GM23338 (cell line): ENCODE results near the gene CHST14. TPM values are rescaled to one million over a fixed set of nuclear protein-coding genes. Genes with fewer than 3 reads are reported as not detected.

Experiments used
- ATAC-seq: fragments of 200-7000 bp; cut with Tn5 transposase; 3 replicates; pipeline ENCODE4 v1.9.1; 2020
- DNase-seq: peaks from one replicate; pipeline ENCODE4 v3.0.0-alpha.2; 2015; ENCODE audit warnings: low spot score
- H2AFZ ChIP-seq: fragments of 200-600 bp; sonication (generic); 2 replicates; pipeline ENCODE4 v1.8.0; 2016; ENCODE audit warnings: antibody characterized with exemption, mild to moderate bottlenecking, moderate library complexity
- H3F3A ChIP-seq: fragments of 200-600 bp; sonication (generic); replicated peaks from 2 replicates; pipeline ENCODE4 v1.8.0; 2017; ENCODE audit warnings: antibody characterized with exemption, mixed run types, low read depth
- H3K27ac ChIP-seq: fragments of 200-600 bp; sonication (generic); 2 replicates; pipeline ENCODE4 v1.6.1; 2016; ENCODE audit warnings: low read depth
- H3K27me3 ChIP-seq: fragments of 200-600 bp; sonication (generic); 2 replicates; pipeline ENCODE4 v1.8.0; 2016; ENCODE audit warnings: mild to moderate bottlenecking, mixed run types, moderate library complexity; ENCODE audit not compliant: insufficient read depth
- H3K36me3 ChIP-seq: fragments of 200-600 bp; sonication (generic); 2 replicates; pipeline ENCODE4 v1.8.0; 2016; ENCODE audit warnings: mild to moderate bottlenecking; ENCODE audit not compliant: insufficient read depth
- H3K4me1 ChIP-seq: fragments of 200-600 bp; sonication (generic); 2 replicates; pipeline ENCODE4 v1.8.0; 2016; ENCODE audit warnings: mild to moderate bottlenecking, moderate library complexity; ENCODE audit not compliant: insufficient read depth
- H3K4me2 ChIP-seq: fragments of 200-600 bp; sonication (generic); 2 replicates; pipeline ENCODE4 v1.7.1; 2017; ENCODE audit warnings: mixed run types
- H3K4me3 ChIP-seq: fragments of 200-600 bp; sonication (generic); 2 replicates; pipeline ENCODE4 v1.6.1; 2016; ENCODE audit warnings: mixed run types
- H3K79me2 ChIP-seq: fragments of 200-600 bp; sonication (generic); replicated peaks from 2 replicates; pipeline ENCODE4 v1.8.0; 2017; ENCODE audit warnings: mild to moderate bottlenecking; ENCODE audit not compliant: insufficient read depth
- H3K9me2 ChIP-seq: fragments of 200-600 bp; sonication (generic); 2 replicates; pipeline ENCODE4 v1.8.0; 2017; ENCODE audit not compliant: insufficient read depth
- H4K20me1 ChIP-seq: fragments of 200-600 bp; sonication (generic); replicated peaks from 2 replicates; pipeline ENCODE4 v1.8.0; 2017; ENCODE audit warnings: mild to moderate bottlenecking; ENCODE audit not compliant: insufficient read depth
- H3K27ac Mint-ChIP-seq: 2 replicates; pipeline ENCODE4 v1.8.0; 2020; ENCODE audit warnings: inconsistent platforms, mild to moderate bottlenecking, moderate library complexity, mixed read lengths
- H3K27me3 Mint-ChIP-seq: 3 replicates; pipeline ENCODE4 v1.8.0; 2022; ENCODE audit warnings: low read depth, mild to moderate bottlenecking, moderate library complexity, mixed read lengths, inconsistent platforms; ENCODE audit not compliant: insufficient read depth, poor library complexity
- H3K36me3 Mint-ChIP-seq: 3 replicates; pipeline ENCODE4 v1.8.0; 2021; ENCODE audit warnings: low read depth, mild to moderate bottlenecking, inconsistent platforms, moderate library complexity, mixed read lengths
- H3K4me1 Mint-ChIP-seq: 3 replicates; pipeline ENCODE4 v1.8.0; 2020; ENCODE audit warnings: mild to moderate bottlenecking, inconsistent platforms, mixed read lengths
- H3K4me3 Mint-ChIP-seq: 3 replicates; pipeline ENCODE4 v1.8.0; 2021; ENCODE audit warnings: moderate library complexity, mild to moderate bottlenecking, inconsistent platforms, mixed read lengths
- H3K9me3 Mint-ChIP-seq: 3 replicates; pipeline ENCODE4 v1.8.0; 2020; ENCODE audit warnings: moderate library complexity, mild to moderate bottlenecking, inconsistent platforms, mixed read lengths
- CREB1 ChIP-seq: fragments of 250-450 bp; sonication (Bioruptor Pico); IDR thresholded peaks from 2 replicates; pipeline ENCODE4 v1.5.0; 2020; ENCODE audit warnings: low read depth, mild to moderate bottlenecking, moderate library complexity
- CTCF ChIP-seq, 2 experiments: fragments of 200-600 bp in 1 of 2; sonication (generic) in 1 of 2; conservative IDR thresholded peaks; 2 replicates each; pipeline versions ENCODE4 v1.5.1 to v1.6.1; 2016 to 2017; ENCODE audit warnings: antibody characterized with exemption in 2 of 2, low read depth in 2 of 2, mild to moderate bottlenecking in 2 of 2, moderate library complexity in 1 of 2
- ETS1 ChIP-seq: IDR thresholded peaks from 2 replicates; pipeline ENCODE4 v1.6.1; 2016; ENCODE audit warnings: antibody characterized with exemption
- EZH2 ChIP-seq: fragments of 200-600 bp; sonication (generic); IDR thresholded peaks from one replicate; pipeline ENCODE4 v1.8.0; 2017; ENCODE audit warnings: antibody characterized with exemption, mild to moderate bottlenecking, low read depth; ENCODE audit not compliant: unreplicated experiment
- EZH2phosphoT487 ChIP-seq: fragments of 200-600 bp; sonication (generic); IDR thresholded peaks from one replicate; pipeline ENCODE4 v1.8.1; 2018; ENCODE audit warnings: antibody characterized with exemption; ENCODE audit not compliant: unreplicated experiment
- JUNB ChIP-seq: IDR thresholded peaks from one replicate; pipeline ENCODE4 v1.6.1; 2016; ENCODE audit warnings: antibody characterized with exemption; ENCODE audit not compliant: unreplicated experiment
- NANOG ChIP-seq: IDR thresholded peaks from 2 replicates; pipeline ENCODE4 v1.6.1; 2016; ENCODE audit warnings: antibody characterized with exemption, borderline replicate concordance
- POLR2AphosphoS5 ChIP-seq: IDR thresholded peaks from 2 replicates; pipeline ENCODE4 v1.6.1; 2016; ENCODE audit warnings: antibody characterized with exemption, low read depth
- REST ChIP-seq: IDR thresholded peaks from one replicate; pipeline ENCODE4 v1.6.1; 2018; ENCODE audit warnings: antibody characterized with exemption; ENCODE audit not compliant: unreplicated experiment
- STAT1 ChIP-seq: IDR thresholded peaks from one replicate; pipeline ENCODE4 v1.6.1; 2016; ENCODE audit warnings: antibody characterized with exemption; ENCODE audit not compliant: unreplicated experiment
- ZNF114 ChIP-seq: fragments of 250-450 bp; sonication (Bioruptor Pico); IDR thresholded peaks from 2 replicates; pipeline ENCODE4 v1.5.0; 2020; ENCODE audit warnings: mild to moderate bottlenecking, moderate library complexity
- ZNF331 ChIP-seq: fragments of 250-450 bp; sonication (Bioruptor Pico); IDR thresholded peaks from 2 replicates; pipeline ENCODE4 v1.5.0; 2020; ENCODE audit warnings: low read depth, mild to moderate bottlenecking, moderate library complexity
- polyA plus RNA-seq: library from polyadenylated mRNA; unstranded; fragments of >200 nt; fragmentation: Nextera tagmentation; extraction: Ambion mirVana; gene quantifications from 2 replicates; pipeline ENCODE4 v1.2.1, GENCODE V29; 2016
- total RNA-seq: library from RNA; depleted of rRNA; stranded (reverse); fragments of >200 nt; shearing (Covaris generic); gene quantifications from 2 replicates; pipeline ENCODE4 v1.2.3, GENCODE V29; 2014

Gene CHST14
- total and polyA plus RNA-seq, 2 experiments from 2014 or later, result 8.4 to 15.6 TPM

- no peak for TF ChIP-seq REST
These were observed 24.7 kb downstream of the CHST14 start (continued) for GRCh38 chr15:40495516-40495915.

GRCh38 chr15:40498418-40498817, 27.6 kb downstream of the CHST14 start:
- H3K27ac ChIP-seq, result no peak overlapping the region
- no peaks in the 10 kb centered on the region for H3K79me2 ChIP-seq
- H3K4me2 ChIP-seq, result no peak overlapping the region
- H3K27ac Mint-ChIP-seq, result no peak overlapping the region
- H3K27me3 ChIP-seq, result no peaks in the 10 kb centered on the region
- no peaks in the 10 kb centered on the region for H3F3A ChIP-seq
- H3K36me3 Mint-ChIP-seq, result no peaks in the 10 kb centered on the region
- no peaks in the 10 kb centered on the region for H3K9me3 Mint-ChIP-seq
- H3K27me3 Mint-ChIP-seq, result peaks cover 8% of the 10 kb centered on the region
- no peaks in the 10 kb centered on the region for H3K36me3 ChIP-seq
- H4K20me1 ChIP-seq, result no peaks in the 10 kb centered on the region
- H2AFZ ChIP-seq, result no peak overlapping the region
- no peaks in the 10 kb centered on the region for H3K4me1 ChIP-seq
- H3K4me3 ChIP-seq, result no peak overlapping the region
- no peak for DNase-seq
- H3K9me2 ChIP-seq, result 0 out of 2 replicates have a peak, but pooled peaks cover 2% of the 10 kb centered on the region
- H3K4me3 Mint-ChIP-seq, result no peak overlapping the region
- no peak for ATAC-seq
- H3K4me1 Mint-ChIP-seq, result no peaks in the 10 kb centered on the region
- TF ChIP-seq STAT1 (no peak), CREB1 (CRISPR knock-in tag) (no peak), EZH2phosphoT487 (no peak), EZH2 (no peak), ETS1 (no peak), ZNF114 (no peak), CTCF (conservative IDR thresholded peaks at IDR 0.05; ENCODE audit: low read depth in 2 of 2) (no peak), POLR2AphosphoS5 (no peak), JUNB (no peak), ZNF331 (no peak), NANOG (no peak), REST (no peak)
